GM13976 (cell line): ENCODE data around the gene ZNF319.
"Not testable (repeated sequence)": the region's sequence is repeated elsewhere in the genome, so short reads cannot be mapped to it uniquely, and the experiment has no call there.

Experiments
- DNase-seq: peaks from one replicate; pipeline ENCODE4 v3.0.0; 2012; ENCODE audit warnings: low spot score
- CTCF ChIP-seq: IDR thresholded peaks from 2 replicates; pipeline ENCODE4 v1.5.1; 2012; ENCODE audit warnings: borderline replicate concordance, mild to moderate bottlenecking; ENCODE audit not compliant: insufficient read depth; ENCODE audit errors: extremely low read depth, missing control alignments, control extremely low read depth
- in situ Hi-C: fragments of 300-500 bp; cut with MboI; formaldehyde crosslinking; loops from one replicate; pipeline ENCODE4 v1.12.0; 2022; ENCODE audit warnings: low sequenced_read_pairs, mixed read lengths, inconsistent platforms; ENCODE audit not compliant: unreplicated experiment

Gene ZNF319

GRCh38 chr16:57986196-57986595 is 14.3 kb downstream of the ZNF319 start:
- no peak for TF ChIP-seq CTCF

GRCh38 chr16:57985204-57986181 is 15.0 kb downstream of the ZNF319 start:
- TF ChIP-seq CTCF, result no peak
- in situ Hi-C loops, result no loop called here
- peak; percentile 29 for DNase-seq

More at GRCh38 chr16:57986196-57986595, 14.3 kb downstream of the ZNF319 start:
- in situ Hi-C loops, result no loop called here
- no peak for DNase-seq

- peak; percentile 92 for DNase-seq
- in situ Hi-C loops, result no loop called here
- TF ChIP-seq CTCF, result no peak
These were observed 15.8 kb downstream of the ZNF319 start for GRCh38 chr16:57984443-57985203.

- in situ Hi-C loops, result no loop called here
- no peak for TF ChIP-seq CTCF
- no peak for DNase-seq
These were observed 18.1 kb downstream of the ZNF319 start for GRCh38 chr16:57982385-57982784.

GRCh38 chr16:57981636-57982035 is 18.8 kb downstream of the ZNF319 start:
- in situ Hi-C loops, result no loop called here
- no peak for DNase-seq
- no peak for TF ChIP-seq CTCF

GRCh38 chr16:57979006-57979585 is 21.4 kb downstream of the ZNF319 start:
- in situ Hi-C loops, result no loop called here
- TF ChIP-seq CTCF, result no peak
- no peak for DNase-seq

- DNase-seq, in situ Hi-C loops: not testable (repeated sequence)
These were observed 22.4 kb downstream of the ZNF319 start for GRCh38 chr16:57978070-57978465.
